Fibroblast of lung (primary cell): ENCODE data around the gene EXOC3.

Experiments used
- EZH2 ChIP-seq: IDR thresholded peaks from 2 replicates; pipeline ENCODE4 v1.5.1; 2012; ENCODE audit warnings: low read length, control low read depth, mild to moderate bottlenecking; ENCODE audit errors: missing control alignments
- TF ChIP-seq, protein P1 (sequence below), 2 donors: IDR thresholded peaks in 1 of 2; conservative IDR thresholded peaks in 1 of 2; 1 replicate in 1 of 2; 2 replicates in 1 of 2; pipeline ENCODE4 v1.5.1; 2011 to 2012; ENCODE audit warnings: low read length in 2 of 2, control low read depth in 1 of 2, inconsistent platforms in 1 of 2, low read depth in 1 of 2, mild to moderate bottlenecking in 1 of 2

DNA sequence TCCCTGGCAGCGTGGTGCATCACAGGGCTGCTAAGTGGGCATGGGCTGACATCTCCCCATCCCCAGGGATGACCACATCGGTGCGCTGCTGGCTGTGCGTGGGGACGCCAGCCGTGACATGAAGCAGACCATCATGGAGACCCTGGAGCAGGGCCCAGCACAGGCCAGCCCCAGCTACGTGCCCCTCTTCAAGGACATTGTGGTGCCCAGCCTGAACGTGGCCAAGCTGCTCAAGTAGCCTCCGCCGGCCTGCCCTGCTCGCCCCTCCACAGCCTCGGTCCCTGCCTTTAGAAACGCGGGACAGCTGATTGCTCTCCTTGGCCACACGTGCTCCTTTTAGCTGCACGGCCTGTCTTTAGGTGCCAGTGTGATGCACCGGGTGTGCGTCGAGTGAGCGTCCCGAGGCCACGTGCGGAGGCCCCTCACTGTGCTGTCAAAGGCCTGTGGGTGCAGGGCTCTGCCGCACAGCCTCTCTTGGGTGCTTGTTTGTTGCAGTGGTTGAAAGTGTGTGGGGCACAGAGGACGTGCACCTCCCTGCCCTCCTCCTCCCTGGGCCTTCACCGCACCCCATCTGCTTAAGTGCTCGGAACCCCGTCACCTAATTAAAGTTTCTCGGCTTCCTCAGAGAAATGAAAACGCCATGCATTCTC, 23.8 kb downstream of the EXOC3 start:
- no peak for TF ChIP-seq EZH2
- TF ChIP-seq, protein P1, sequence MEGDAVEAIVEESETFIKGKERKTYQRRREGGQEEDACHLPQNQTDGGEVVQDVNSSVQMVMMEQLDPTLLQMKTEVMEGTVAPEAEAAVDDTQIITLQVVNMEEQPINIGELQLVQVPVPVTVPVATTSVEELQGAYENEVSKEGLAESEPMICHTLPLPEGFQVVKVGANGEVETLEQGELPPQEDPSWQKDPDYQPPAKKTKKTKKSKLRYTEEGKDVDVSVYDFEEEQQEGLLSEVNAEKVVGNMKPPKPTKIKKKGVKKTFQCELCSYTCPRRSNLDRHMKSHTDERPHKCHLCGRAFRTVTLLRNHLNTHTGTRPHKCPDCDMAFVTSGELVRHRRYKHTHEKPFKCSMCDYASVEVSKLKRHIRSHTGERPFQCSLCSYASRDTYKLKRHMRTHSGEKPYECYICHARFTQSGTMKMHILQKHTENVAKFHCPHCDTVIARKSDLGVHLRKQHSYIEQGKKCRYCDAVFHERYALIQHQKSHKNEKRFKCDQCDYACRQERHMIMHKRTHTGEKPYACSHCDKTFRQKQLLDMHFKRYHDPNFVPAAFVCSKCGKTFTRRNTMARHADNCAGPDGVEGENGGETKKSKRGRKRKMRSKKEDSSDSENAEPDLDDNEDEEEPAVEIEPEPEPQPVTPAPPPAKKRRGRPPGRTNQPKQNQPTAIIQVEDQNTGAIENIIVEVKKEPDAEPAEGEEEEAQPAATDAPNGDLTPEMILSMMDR (conservative IDR thresholded peaks at IDR 0.05 in 1 of 2, IDR thresholded peaks at IDR 0.05 in 1 of 2; ENCODE audit: low read depth in 1 of 2, low read length in 2 of 2), result no peak
